DMS114 treated with DMSO at 0.1 percent for 48 hours (cell line): Measurements from ENCODE around the gene TMEM135.
"Not testable (repeated sequence)": the region's sequence is repeated elsewhere in the genome, so short reads cannot be mapped to it uniquely, and the experiment has no call there.

Experiments
- DNase-seq: peaks from one replicate; lab custom pipeline; 2025; ENCODE audit not compliant: unreplicated experiment; lab: John Stamatoyannopoulos, UW

TMEM135 gene

DNA sequence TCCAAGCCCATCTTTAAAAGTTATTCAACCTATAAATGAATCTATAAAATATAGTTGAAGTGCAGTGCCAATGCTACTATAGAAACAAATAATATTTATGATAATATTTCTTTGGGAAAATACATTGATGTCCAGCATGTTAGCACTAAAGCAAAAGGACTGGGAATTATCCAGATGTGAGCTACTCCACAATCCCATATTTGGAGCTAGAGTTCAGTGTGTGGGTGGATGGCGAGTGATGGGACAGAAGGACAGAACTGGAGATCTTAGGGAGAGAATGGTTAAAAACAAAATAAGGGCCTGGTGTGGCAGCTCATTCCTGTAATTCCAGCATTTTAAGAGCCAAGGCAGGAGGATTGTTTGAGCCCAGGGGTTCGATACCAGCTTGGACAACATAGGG, 216.8 kb downstream of the TMEM135 start:
- DNase-seq: no peak

DNA sequence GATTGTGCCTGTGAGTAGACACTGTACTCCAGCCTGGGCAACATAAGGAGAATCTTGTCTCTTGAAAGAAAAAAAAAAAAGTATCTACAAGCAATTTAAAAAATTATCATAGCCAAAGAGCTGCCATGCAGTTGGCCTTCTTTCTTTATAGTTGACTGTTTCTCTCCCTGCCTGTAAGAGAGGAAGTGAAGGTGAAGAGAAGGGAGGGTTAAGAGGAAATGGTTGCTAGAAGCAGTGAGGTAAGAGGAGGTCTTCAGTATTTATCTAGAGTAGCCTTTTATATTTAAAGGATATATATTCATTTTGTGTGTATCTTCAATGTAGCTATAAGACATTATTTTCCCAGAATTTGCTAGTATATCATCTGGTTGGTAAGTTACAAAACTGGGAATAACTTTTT, 217.9 kb downstream of the TMEM135 start:
- DNase-seq: no peak

GRCh38 chr11:87256694-87257340, 219.1 kb downstream of the TMEM135 start:
- no peak for DNase-seq

GRCh38 chr11:87258171-87258833, 220.6 kb downstream of the TMEM135 start:
- no peak for DNase-seq

GRCh38 chr11:87259736-87260135, 222.0 kb downstream of the TMEM135 start:
- no peak for DNase-seq

DNA sequence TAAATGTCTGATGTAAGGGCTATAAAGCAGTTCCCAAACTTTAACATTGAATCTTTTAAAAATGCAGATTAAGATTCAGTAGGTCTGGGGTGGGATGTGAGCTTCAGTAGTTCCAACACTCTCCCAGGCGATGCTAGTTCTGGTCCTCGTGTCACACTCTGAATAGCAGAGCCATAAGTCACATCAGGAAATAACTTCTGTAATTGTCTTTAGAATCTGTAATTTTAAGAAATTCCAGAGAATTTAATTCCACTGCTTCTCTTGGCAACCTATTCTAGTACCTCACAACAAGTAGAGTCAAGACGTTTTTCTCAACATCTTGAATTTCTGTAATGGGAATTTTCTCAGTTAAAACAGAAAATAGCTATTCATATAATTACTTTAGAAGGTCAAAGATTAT, 223.1 kb downstream of the TMEM135 start:
- DNase-seq: no peak

DNA sequence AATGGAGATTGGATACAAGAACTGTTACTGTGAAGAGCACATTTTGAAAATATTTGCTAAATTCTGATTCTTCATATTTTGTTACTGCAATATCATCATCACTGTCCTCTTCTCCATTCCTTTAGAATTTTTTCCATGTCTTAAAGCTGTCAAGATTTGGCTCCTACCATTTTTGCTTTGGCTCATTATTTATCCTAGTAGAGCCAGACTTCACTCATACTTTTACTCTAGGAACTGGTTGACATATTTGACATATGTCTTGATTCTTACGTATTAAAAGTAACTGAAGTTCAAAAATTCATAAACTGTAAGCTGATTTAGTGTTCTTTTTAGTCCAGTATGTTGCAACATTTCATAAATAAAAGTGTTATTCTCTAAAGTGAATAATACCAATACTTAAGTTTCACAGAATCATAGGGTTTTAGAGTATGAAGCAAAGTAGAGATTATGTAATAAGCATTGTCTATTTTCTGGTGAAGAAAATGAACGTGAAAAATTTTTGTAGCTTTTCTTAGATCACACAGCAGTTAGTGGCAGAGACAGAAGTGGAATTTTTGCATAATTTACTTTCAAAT, 225.6 kb downstream of the TMEM135 start:
- DNase-seq: no peak

DNA sequence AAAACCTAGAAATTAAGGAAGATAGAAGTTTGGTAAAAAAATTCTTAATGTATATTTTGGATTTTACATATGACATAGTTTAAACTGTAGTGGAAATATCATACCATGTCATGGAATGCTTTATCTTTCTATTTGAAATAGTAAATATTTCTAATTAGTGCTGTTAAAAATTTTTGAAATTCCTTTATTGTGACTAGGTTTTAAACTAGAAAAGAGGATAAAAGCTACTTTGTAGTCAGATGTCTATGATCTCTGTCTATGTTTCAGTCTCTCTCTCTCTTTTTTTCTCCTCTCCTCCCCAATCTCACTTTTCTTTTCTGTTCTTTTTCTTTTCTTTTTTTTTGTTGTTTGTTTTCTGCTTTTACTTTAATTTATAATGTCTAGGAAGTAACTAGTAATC, 226.2 kb downstream of the TMEM135 start:
- no peak for DNase-seq

GRCh38 chr11:87265132-87265531, 227.4 kb downstream of the TMEM135 start:
- no peak for DNase-seq

DNA sequence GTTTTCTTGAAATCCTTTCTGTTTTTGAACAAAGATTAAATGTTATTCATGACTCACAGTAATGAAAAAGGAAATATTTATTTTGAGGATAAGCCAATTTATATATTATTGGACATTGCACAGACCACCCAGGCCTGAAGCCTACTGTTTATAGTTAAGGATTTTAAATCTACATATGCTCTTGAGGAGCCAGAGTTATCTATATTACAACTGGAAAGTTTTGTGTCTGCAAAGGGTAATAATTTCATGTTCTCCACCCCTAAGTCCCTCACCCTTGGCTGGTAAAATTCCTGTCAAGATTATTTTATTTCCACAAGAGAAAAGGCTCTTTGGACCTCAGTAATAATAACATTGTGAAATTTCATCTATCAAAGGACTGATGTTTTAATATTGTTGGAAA, 228.2 kb downstream of the TMEM135 start:
- no peak for DNase-seq

DNA sequence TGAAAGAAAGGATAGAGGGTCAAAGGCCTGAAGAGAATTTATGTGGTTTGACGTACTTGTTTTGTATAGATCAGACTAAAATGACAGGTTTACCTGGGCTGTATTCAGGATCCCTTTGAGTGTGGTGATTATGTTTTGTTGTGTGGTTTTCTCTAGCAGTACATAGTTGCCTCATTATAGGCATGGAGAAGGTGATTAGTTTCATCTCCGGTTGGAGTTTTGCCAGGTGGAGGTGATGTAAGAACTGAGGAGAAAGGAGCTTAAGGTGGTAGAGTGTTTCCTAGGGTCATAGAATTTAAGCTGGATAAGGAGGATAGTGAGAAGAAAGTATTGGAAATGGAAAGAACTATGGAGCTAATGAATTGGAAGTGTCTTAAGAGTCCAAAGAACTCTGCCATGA, 229.0 kb downstream of the TMEM135 start:
- DNase-seq: no peak

DNA sequence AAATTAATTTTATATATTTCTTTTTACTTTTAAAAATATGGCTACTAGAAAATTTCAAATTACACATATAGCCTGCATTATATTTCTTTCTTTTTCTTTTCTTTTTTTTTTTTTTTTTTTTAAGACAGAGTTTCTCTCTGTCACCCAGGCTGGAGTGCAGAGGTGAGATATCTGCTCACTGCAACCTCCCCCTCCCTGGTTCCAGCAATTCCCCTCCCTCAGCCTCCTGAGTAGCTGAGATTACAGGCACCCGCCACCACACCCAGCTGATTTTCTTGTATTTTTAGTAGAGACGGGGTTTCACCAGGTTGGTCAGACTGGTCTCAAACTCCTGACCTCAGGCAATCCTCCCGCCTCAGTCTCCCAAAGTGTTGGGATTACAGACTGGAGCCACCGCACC, 234.2 kb downstream of the TMEM135 start:
- DNase-seq: not testable (repeated sequence)

GRCh38 chr11:87275176-87275575, 237.4 kb downstream of the TMEM135 start:
- no peak for DNase-seq

DNA sequence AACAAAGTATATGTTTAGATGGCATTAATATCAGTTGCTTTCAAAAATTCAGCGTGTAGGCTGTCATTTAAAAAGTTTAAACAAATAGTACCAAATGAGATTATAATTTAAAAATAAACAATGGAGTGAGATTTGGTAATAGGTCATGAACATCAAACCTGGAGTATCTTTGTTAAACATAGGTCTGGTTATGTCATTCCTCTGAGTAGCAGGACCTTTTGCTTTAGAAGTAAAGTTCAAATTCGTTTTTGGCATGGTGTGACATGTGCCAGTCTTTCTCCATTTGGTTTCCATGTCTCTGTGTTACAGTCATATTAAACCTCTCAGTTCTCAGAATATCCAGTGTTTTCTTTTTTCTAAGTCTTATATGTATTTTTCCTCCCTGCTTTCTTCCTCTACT, 242.4 kb downstream of the TMEM135 start:
- no peak for DNase-seq

DNA sequence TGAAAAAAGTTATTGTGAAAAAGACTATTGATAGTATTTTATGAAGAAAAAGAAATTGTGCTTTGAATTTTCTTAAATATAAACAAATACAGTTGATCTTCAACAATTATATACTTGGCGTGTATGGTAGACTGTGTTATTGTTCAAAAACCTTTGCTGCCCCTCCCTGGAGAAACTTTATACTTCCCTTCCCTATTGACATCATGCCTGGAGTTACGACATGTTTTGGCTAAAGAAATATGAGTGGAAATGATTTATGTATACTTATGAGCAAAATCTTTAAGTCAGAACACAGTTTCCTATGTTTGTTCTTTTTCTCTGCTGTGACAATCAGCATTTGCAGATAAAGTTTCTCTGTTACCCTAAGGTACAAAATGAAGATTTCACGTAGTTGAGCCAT, 243.8 kb downstream of the TMEM135 start:
- DNase-seq: no peak

GRCh38 chr11:87284306-87284705, 246.6 kb downstream of the TMEM135 start:
- no peak for DNase-seq

DNA sequence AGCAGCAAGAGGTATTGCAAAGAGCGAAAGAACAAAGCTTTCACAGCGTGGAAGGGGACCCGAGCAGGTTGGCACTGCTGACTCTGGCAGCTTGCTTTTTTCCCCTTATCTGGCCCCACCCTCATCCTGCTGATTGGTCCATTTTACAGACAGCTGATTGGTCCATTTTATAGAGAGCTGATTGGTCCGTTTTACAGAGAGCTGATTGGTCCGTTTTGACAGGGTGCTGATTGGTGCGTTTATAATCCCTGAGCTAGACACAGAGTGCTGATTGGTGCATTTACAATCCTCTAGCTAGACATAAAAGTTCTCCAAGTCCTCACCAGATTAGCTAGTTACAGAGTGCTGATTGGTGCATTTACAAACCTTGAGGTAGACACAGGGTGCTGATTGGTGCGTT, 247.9 kb downstream of the TMEM135 start:
- DNase-seq: not testable (repeated sequence)

- DNase-seq: no peak
Measured at GRCh38 chr11:87286338-87286737, 248.6 kb downstream of the TMEM135 start.

DNA sequence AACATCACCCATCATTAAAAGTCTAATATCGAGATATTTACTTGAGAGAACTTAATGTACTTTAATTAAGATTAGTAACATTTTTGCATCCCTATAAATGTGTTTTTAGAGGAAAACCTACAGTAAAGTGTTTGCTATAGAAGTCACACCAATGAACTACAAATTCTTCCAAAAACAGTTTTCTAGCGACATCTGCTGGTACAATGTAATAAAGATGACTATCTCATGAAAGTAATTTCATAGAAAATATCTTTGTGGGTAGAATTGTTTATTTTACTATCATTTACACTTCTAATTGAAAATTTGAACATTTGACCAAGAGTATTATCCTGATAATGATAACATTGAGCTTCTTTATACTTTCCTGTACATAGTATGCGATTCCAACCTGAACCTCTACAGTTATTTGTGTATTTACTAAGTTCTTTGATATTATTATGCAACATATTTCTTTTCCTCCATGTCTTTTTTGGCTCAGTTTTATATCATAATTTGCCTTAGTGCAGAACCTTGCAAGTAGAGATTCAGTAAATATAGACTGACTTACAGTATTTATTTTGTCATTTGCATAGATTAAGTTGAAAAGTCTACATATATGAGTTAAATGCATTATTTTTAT, 252.7 kb downstream of the TMEM135 start:
- DNase-seq: peak; percentile 43

GRCh38 chr11:87292598-87292997, 254.9 kb downstream of the TMEM135 start:
- DNase-seq: no peak

- no peak for DNase-seq
Measured at GRCh38 chr11:87295237-87295636, 257.5 kb downstream of the TMEM135 start.

- DNase-seq: no peak
Measured at GRCh38 chr11:87296627-87297026, 258.9 kb downstream of the TMEM135 start.
